PFSK-1 (cell line): ENCODE data around the gene SARS1.
A peak's percentile ranks its signal among the peaks of the same experiment; 100 is the strongest.

ENCODE experiments used
- POLR2AphosphoS5 ChIP-seq: IDR thresholded peaks from 2 replicates; pipeline ENCODE4 v1.6.1; 2012; ENCODE audit warnings: low read depth, mild to moderate bottlenecking, control low read depth, low read length, moderate library complexity
- TAF1 ChIP-seq: IDR thresholded peaks from 2 replicates; pipeline ENCODE4 v1.6.1; 2012; ENCODE audit warnings: low read length, control low read depth, borderline replicate concordance; ENCODE audit not compliant: insufficient read depth
- TF ChIP-seq, protein P1 (sequence below), 2 experiments: IDR thresholded peaks; 2 replicates each; pipeline versions ENCODE4 v1.6.1 to v1.8.0; 2011 to 2012; ENCODE audit warnings: low read depth in 2 of 2, low read length in 2 of 2, control low read depth in 1 of 2, inconsistent platforms in 1 of 2, mild to moderate bottlenecking in 1 of 2, moderate library complexity in 1 of 2; ENCODE audit not compliant: insufficient read depth in 1 of 2

DNA sequence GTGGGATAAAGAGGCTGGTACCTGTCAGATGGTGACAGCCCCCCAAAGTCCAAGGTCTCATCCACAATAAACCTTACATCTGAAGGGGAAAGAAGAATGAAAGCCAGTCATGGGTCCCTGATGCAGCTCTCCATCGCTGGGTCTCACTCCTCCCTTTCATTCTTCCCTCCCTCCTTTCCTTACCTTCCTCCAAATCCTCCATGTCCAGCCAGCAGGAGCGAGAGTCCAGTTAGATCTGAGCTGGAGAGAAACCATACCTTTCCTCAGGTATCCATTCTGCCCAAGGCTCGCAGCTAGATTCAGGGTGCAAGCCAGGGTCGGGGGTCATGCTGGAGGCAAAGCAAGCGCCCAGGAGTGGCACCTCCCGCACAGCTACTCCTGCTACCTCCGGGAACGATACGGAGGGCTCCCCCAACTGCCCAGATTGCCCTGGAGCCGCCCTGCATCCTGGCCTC is 68.8 kb downstream of the SARS1 start:
- TF ChIP-seq POLR2AphosphoS5 (no peak), TAF1 (peak; percentile 15; the same call in 1 of the 2 replicates)
- TF ChIP-seq, protein P1, sequence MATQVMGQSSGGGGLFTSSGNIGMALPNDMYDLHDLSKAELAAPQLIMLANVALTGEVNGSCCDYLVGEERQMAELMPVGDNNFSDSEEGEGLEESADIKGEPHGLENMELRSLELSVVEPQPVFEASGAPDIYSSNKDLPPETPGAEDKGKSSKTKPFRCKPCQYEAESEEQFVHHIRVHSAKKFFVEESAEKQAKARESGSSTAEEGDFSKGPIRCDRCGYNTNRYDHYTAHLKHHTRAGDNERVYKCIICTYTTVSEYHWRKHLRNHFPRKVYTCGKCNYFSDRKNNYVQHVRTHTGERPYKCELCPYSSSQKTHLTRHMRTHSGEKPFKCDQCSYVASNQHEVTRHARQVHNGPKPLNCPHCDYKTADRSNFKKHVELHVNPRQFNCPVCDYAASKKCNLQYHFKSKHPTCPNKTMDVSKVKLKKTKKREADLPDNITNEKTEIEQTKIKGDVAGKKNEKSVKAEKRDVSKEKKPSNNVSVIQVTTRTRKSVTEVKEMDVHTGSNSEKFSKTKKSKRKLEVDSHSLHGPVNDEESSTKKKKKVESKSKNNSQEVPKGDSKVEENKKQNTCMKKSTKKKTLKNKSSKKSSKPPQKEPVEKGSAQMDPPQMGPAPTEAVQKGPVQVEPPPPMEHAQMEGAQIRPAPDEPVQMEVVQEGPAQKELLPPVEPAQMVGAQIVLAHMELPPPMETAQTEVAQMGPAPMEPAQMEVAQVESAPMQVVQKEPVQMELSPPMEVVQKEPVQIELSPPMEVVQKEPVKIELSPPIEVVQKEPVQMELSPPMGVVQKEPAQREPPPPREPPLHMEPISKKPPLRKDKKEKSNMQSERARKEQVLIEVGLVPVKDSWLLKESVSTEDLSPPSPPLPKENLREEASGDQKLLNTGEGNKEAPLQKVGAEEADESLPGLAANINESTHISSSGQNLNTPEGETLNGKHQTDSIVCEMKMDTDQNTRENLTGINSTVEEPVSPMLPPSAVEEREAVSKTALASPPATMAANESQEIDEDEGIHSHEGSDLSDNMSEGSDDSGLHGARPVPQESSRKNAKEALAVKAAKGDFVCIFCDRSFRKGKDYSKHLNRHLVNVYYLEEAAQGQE (IDR thresholded peaks at IDR 0.05; ENCODE audit: insufficient read depth in 1 of 2, low read depth in 2 of 2, low read length in 2 of 2): no peak
